ENCODE results near the gene SH3RF2. TPM values are rescaled to one million over a fixed set of nuclear protein-coding genes. Genes with fewer than 3 reads are reported as not detected.

SH3RF2 gene
- total and polyA plus RNA-seq, 10 of the 15 experiments (the other 5 are each of a cell fraction or from before 2014, with no cell fraction given) = 0.15 TPM; not detected in 9

DNA sequence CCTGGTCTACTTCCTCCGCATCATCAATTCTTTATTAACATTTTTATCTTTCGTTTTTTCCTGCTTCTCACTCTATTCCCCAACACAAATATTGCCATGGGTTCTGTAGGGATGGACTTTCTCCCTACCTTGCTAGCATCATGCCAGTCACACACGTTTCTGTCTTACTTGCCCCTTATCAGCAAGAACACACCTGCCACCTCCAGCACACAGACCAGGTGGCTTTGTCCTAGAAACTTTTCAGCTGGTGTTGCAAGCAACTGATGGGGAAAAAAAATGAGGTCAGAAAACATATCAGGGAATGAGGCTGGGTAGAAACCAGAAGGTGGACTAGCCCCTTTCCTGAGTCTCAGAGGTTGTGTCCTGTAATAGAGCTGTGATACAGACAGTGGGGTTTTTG lies 5.8 kb downstream of the SH3RF2 start:
- H3K4me1 ChIP-seq (ENCODE audit: control insufficient read depth, insufficient read depth, low read length) = no peaks in the 10 kb centered on the region
- H3K9me3 ChIP-seq (replicated peaks; ENCODE audit: control insufficient read depth, insufficient read depth, low read length) = no peaks in the 10 kb centered on the region
- no peaks in the 10 kb centered on the region for H3K79me2 ChIP-seq (ENCODE audit: control insufficient read depth, insufficient read depth, low read length)
- H3K36me3 ChIP-seq (ENCODE audit: control insufficient read depth in 2 of 2, insufficient read depth in 2 of 2, low read length in 1 of 2) = no peaks in the 10 kb centered on the region
- FAIRE-seq (no peak), ATAC-seq (no peak), DNase-seq (ENCODE audit: low read depth, low spot score) (no peak)
- ChIA-PET POLR2A (no interaction called here), CTCF (no interaction called here), SMC1A (ENCODE audit: uncharacterized antibody, unreplicated experiment) (no interaction called here), RAD21 (ENCODE audit: unreplicated experiment) (no interaction called here)
- H3K4me3 ChIP-seq = no peak overlapping the region
- no peak overlapping the region for H3K4me2 ChIP-seq (ENCODE audit: control insufficient read depth, insufficient read depth)
- TF ChIP-seq EP300 (IDR thresholded peaks at IDR 0.05; ENCODE audit: borderline replicate concordance in 1 of 2, control insufficient read depth in 1 of 2, low read depth in 2 of 2, low read length in 2 of 2) (no peak), SREBF2 (IDR thresholded peaks at IDR 0.05; ENCODE audit: low read length) (no peak), ZZZ3 (IDR thresholded peaks at IDR 0.05; ENCODE audit: control insufficient read depth, insufficient read length, low read depth) (no peak), RUNX3 (IDR thresholded peaks at IDR 0.05; ENCODE audit: low read length) (no peak), SMAD1 (IDR thresholded peaks at IDR 0.05; ENCODE audit: low read depth, partially characterized antibody) (no peak), IRF4 (IDR thresholded peaks at IDR 0.05; ENCODE audit: low read depth, low read length) (no peak), EGR1 (IDR thresholded peaks at IDR 0.05; ENCODE audit: borderline replicate concordance in 1 of 2, low read depth in 2 of 2, low read length in 2 of 2) (no peak), SPI1 (IDR thresholded peaks at IDR 0.05; ENCODE audit: borderline replicate concordance, insufficient read depth, low read depth, low read length) (no peak)
- intact Hi-C loops (cut with micrococcal nuclease; ENCODE audit: unreplicated experiment) (no loop called here), in situ Hi-C loops (cut with MboI) (no loop called here)
- no peaks in the 10 kb centered on the region for H4K20me1 ChIP-seq (ENCODE audit: control insufficient read depth, insufficient read depth)
- H2AFZ ChIP-seq (ENCODE audit: control insufficient read depth, low read depth, low read length) = no peak overlapping the region
- no peak overlapping the region for H3K9ac ChIP-seq (ENCODE audit: control insufficient read depth, insufficient read depth, low read length)
- 24% methylated on average over 3 of the region's 3 CpGs for WGBS (ENCODE audit: insufficient coverage, insufficient replicate concordance, low lambda C conversion rate, missing lambda C conversion rate)
- no peaks in the 10 kb centered on the region; a peak in 1 of 4 replicates for H3K27me3 ChIP-seq (replicated peaks in 1 of 2; ENCODE audit: control insufficient read depth in 2 of 2, insufficient read depth in 2 of 2, low read length in 1 of 2)
- H3K27ac ChIP-seq (ENCODE audit: control insufficient read depth, insufficient read depth) = no peak overlapping the region
- BruUV-seq (replicated peaks) = no TSS peak

DNA sequence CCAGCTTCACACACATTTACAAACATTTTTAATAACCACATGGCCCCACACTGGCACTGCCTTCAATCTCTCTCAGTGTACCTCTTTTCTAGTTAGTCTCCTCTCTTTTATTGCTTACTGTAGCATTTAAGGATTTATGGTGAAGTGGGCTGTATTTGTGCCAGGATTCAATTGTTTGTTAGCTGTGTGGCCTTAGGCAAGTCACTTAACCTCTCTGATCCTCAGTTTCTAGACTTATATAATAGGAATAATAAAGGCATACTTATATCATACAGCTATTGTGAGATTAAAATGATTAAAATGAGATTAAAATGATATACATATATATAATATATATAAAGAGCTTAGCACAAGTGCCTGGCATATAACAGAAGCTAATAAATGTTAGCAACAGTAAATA lies 6.4 kb downstream of the SH3RF2 start:
- intact Hi-C loops (cut with micrococcal nuclease; ENCODE audit: unreplicated experiment) = no loop called here
- Histone ChIP-seq H4K20me1 (ENCODE audit: control insufficient read depth, insufficient read depth) (no peaks in the 10 kb centered on the region), H2AFZ (ENCODE audit: control insufficient read depth, low read depth, low read length) (no peak overlapping the region), H3K36me3 (ENCODE audit: control insufficient read depth in 2 of 2, insufficient read depth in 2 of 2, low read length in 1 of 2) (no peaks in the 10 kb centered on the region), H3K27me3 (replicated peaks in 1 of 2; ENCODE audit: control insufficient read depth in 2 of 2, insufficient read depth in 2 of 2, low read length in 1 of 2) (no peaks in the 10 kb centered on the region; a peak in 1 of 4 replicates), H3K79me2 (ENCODE audit: control insufficient read depth, insufficient read depth, low read length) (no peaks in the 10 kb centered on the region), H3K27ac (ENCODE audit: control insufficient read depth, insufficient read depth) (no peak overlapping the region), H3K4me3 (no peak overlapping the region), H3K4me2 (ENCODE audit: control insufficient read depth, insufficient read depth) (no peak overlapping the region), H3K4me1 (ENCODE audit: control insufficient read depth, insufficient read depth, low read length) (no peaks in the 10 kb centered on the region), H3K9ac (ENCODE audit: control insufficient read depth, insufficient read depth, low read length) (no peak overlapping the region), H3K9me3 (replicated peaks; ENCODE audit: control insufficient read depth, insufficient read depth, low read length) (no peaks in the 10 kb centered on the region)
- in situ Hi-C loops (cut with MboI) = no loop called here
- DNase-seq (ENCODE audit: low read depth, low spot score) (no peak), FAIRE-seq (no peak), ATAC-seq (no peak)
- BruUV-seq (replicated peaks) = no TSS peak
- ChIA-PET POLR2A (no interaction called here), RAD21 (ENCODE audit: unreplicated experiment) (no interaction called here), SMC1A (ENCODE audit: uncharacterized antibody, unreplicated experiment) (no interaction called here), CTCF (no interaction called here)
- TF ChIP-seq RBBP5 (conservative IDR thresholded peaks at IDR 0.05) = no peak
- no peak for TF ChIP-seq SREBF2 (IDR thresholded peaks at IDR 0.05; ENCODE audit: low read length)
- no peak for TF ChIP-seq CHD2 (IDR thresholded peaks at IDR 0.05; ENCODE audit: borderline replicate concordance, low read depth, low read length)
- TF ChIP-seq FOXK2 (IDR thresholded peaks at IDR 0.05) = no peak
- TF ChIP-seq EZH2 (IDR thresholded peaks at IDR 0.05; ENCODE audit: borderline replicate concordance, control insufficient read depth, low read depth, low read length) = no peak
- no peak for TF ChIP-seq POU2F2 (IDR thresholded peaks at IDR 0.05; ENCODE audit: borderline replicate concordance, low read depth, low read length)
- TF ChIP-seq CEBPB (IDR thresholded peaks at IDR 0.05; ENCODE audit: borderline replicate concordance in 1 of 2, low read depth in 2 of 2, low read length in 2 of 2) = no peak
- no peak for TF ChIP-seq MYC (IDR thresholded peaks at IDR 0.05; ENCODE audit: insufficient read depth, insufficient read length, insufficient replicate concordance, low read length, severe bottlenecking)
- TF ChIP-seq NBN (IDR thresholded peaks at IDR 0.05) = no peak
- no peak for TF ChIP-seq EED (IDR thresholded peaks at IDR 0.05; ENCODE audit: low read depth)
- TF ChIP-seq CBX3 (IDR thresholded peaks at IDR 0.05; ENCODE audit: borderline replicate concordance, low read depth) = no peak
- TF ChIP-seq, protein P1, sequence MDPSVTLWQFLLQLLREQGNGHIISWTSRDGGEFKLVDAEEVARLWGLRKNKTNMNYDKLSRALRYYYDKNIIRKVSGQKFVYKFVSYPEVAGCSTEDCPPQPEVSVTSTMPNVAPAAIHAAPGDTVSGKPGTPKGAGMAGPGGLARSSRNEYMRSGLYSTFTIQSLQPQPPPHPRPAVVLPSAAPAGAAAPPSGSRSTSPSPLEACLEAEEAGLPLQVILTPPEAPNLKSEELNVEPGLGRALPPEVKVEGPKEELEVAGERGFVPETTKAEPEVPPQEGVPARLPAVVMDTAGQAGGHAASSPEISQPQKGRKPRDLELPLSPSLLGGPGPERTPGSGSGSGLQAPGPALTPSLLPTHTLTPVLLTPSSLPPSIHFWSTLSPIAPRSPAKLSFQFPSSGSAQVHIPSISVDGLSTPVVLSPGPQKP (IDR thresholded peaks at IDR 0.05; ENCODE audit: low read depth, low read length) = no peak
- no peak for TF ChIP-seq NFXL1 (IDR thresholded peaks at IDR 0.05; ENCODE audit: borderline replicate concordance)
- no peak for TF ChIP-seq EGR1 (IDR thresholded peaks at IDR 0.05; ENCODE audit: borderline replicate concordance in 1 of 2, low read depth in 2 of 2, low read length in 2 of 2)

All from GM12878 (cell line).